NCI-H187 (cell line): ENCODE results near the gene B9D1.

ENCODE experiments used
- DNase-seq, 2 experiments: peaks; one replicate each; lab custom pipeline; 2025; lab: John Stamatoyannopoulos, UW

Gene B9D1

GRCh38 chr17:19302791-19303331, 59.7 kb downstream of the B9D1 start:
- no peak for DNase-seq

GRCh38 chr17:19301973-19302372, 60.5 kb downstream of the B9D1 start:
- no peak for DNase-seq

DNA sequence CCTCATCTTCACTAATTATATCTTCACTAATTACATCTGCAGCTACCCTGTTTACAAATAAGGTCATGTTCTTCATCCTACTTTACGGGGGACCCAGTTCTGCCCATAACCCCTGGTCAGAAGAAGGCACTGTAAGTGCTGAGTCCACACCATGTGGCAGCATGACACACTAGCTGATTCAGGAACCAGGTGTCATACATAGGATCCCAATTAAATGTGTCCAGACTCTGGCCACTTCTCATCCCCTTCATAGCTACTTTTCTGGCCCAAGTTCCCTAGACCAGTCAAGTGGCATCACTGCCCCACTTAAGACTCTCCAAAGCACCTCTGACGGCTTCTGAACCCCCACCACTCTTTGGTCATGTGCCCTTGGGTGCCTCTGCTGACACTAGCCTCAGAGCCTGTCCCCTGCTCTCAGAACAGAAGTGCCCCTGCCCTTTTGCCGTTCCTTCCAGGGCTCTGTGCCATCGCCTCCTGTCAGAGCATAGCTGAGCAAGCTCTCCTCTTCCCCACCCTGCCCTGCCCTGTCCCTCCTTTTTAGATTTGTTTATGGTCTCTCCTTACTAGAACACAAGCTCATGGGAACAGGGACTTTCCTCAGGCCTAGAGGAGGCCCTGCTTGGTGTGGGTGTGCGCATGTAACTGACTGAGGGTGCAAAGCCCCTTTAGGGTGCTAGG, 61.1 kb downstream of the B9D1 start:
- DNase-seq: no peak

DNA sequence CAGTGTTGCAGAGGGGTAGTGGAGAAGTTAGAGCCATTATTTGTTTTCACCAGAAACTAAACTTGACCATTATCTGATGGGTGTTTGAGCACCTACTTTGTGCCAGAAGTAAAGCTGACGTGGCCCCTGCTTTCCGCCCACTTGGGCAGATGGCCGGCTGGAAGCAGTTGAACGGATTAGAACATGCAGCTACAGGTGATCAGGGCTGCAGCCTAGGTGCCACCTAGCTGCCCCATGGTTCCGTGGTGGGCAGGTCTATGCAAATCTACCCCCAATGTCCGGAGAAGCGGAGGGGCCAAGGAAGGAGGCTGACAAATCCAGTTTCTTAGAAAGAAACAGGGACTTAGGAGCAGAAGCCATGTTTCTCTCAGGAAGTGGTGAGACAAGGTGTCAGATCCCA, 62.7 kb downstream of the B9D1 start:
- DNase-seq: no peak

GRCh38 chr17:19299214-19299747, 63.2 kb downstream of the B9D1 start:
- no peak for DNase-seq

DNA sequence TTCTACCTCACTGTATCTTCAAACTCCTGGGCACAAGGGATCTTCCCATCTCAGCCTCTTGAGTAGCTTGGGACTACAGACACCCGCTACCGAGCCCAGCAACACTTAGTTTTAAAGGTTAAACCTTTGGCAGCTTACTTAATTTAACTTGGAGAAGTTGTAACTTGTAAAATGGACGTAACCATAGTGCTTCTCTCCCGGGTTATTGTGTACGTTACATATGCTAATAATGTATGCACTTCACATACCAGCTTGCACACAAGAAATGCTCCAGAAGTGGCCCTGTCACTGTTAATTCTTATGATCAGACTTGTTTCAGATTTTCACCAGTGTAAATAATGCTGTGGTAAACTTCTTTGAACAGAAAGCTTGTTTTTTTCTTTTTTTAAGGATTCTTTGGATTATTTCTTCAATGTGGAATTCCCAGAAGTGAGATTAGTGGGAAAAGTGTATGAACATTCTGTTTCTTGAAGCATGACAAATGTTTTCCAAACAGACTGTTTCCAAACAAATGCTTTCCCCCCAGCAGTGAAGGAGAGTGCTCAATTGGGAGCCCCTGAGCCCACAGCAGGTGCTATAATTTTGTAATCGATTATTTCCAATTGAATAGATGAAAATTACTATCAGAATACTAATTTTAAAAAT, 63.8 kb downstream of the B9D1 start:
- no peak for DNase-seq

GRCh38 chr17:19296786-19297778, 65.4 kb downstream of the B9D1 start:
- no peak for DNase-seq

DNA sequence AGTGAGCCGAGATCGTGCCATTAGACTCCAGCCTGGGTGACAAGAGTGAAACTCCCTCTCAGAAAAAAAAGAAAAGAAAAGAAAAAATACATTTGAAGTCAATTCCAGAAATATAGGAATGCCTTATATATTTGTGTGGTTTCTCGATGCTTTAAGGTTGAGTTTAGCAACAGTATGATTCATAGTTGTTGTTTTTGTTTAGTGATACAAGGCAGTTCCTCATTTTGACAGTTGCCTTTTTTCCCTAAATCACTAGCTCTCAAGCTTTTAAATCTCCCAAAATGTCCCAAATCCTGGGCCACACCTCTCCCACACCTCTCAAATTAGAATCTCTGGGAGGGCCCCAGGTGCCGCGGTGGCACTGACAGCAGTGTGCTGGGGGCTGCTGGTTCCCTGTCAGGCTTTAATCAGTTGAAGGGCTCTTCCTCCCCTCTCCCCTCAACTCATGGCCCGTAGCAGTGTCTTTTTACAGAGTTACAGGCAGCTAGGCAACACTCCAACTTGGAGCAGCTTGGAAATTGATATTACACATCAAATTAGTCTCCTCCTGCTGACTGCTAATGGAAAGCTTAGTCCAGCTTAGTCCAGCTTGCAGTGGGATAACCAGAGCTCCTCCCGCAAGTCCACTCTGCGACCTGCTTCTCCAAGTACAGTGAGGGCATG, 66.9 kb downstream of the B9D1 start:
- DNase-seq: no peak

DNA sequence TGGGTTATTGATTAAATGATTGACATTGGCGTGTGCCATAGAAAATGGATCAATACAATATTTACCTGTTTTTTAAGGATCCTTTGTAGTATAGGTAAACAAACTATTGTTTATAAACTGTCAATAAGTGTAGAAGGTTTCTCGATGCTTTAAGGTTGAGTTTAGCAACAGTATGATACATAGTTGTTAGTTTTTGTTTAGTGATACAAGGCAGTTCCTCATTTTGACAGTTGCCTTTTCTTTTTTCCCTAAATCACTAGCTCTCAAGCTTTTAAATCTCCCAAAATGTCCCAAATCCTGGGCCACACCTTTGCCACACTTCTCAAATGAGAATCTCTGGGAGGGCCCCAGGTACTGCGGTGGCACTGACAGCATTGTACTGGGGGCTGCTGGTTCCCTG, 68.1 kb downstream of the B9D1 start:
- DNase-seq: no peak
